ENCODE data around the gene PLB1. TPM values are rescaled to one million over a fixed set of nuclear protein-coding genes. Genes with fewer than 3 reads are reported as not detected.

The PLB1 gene
- total and polyA plus RNA-seq, 3 experiments from 2014 or later: 0.16 to 0.39 (median 0.35) TPM

GRCh38 chr2:28566521-28567041 is 70.7 kb downstream of the PLB1 start:
- H3K27ac Mint-ChIP-seq: peak overlapping the region; percentile 32 to 98 (median 92)
- H3K4me3 Mint-ChIP-seq: peak overlapping the region; percentile 91 to 97 (median 92)
- Histone ChIP-seq H3K4me1 (ENCODE audit: insufficient read depth, low read length) (peaks cover 11% of the 10 kb centered on the region), H3K27me3 (ENCODE audit: insufficient read depth, low read length, poor library complexity, severe bottlenecking) (no peaks in the 10 kb centered on the region), H3K36me3 (ENCODE audit: insufficient read depth, low read length) (no peaks in the 10 kb centered on the region), H3K9me3 (ENCODE audit: low read length) (no peaks in the 10 kb centered on the region), H3K4me3 (ENCODE audit: low read length) (peak overlapping the region; percentile 66), H3K27ac (ENCODE audit: low read depth, low read length) (no peak overlapping the region)
- peaks cover 0 to 3% (median 1%) of the 10 kb centered on the region in 3 donors for H3K36me3 Mint-ChIP-seq
- DNase-seq: peak; percentile 83 to 90 (median 86)
- ChIA-PET POLR2A (interaction anchor here (1.9 kb wide), 1 partner anchor 304 kb away, joined by 7 read pairs; the partner anchor contains the start of gene TRMT61B), CTCF (interaction anchor here (0.7 to 6.6 kb wide), 26 partner anchors 8 to 389 kb away, joined by 3 to 39 read pairs (median 4); partner anchors contain the start of gene PPP1CB)
- H3K9me3 Mint-ChIP-seq: peaks cover 0 to 7% (median 0%) of the 10 kb centered on the region in 5 donors
- H3K27me3 Mint-ChIP-seq: peaks cover 1 to 3% of the 10 kb centered on the region in 2 donors
- H3K4me1 Mint-ChIP-seq: peaks cover 15 to 21% (median 18%) of the 10 kb centered on the region in 3 donors

- Histone ChIP-seq H3K4me1 (ENCODE audit: insufficient read depth, low read length) (peaks cover 11% of the 10 kb centered on the region), H3K27ac (ENCODE audit: low read depth, low read length) (peak overlapping the region; percentile 38), H3K36me3 (ENCODE audit: insufficient read depth, low read length) (no peaks in the 10 kb centered on the region), H3K27me3 (ENCODE audit: insufficient read depth, low read length, poor library complexity, severe bottlenecking) (no peaks in the 10 kb centered on the region), H3K4me3 (ENCODE audit: low read length) (peak overlapping the region; percentile 66), H3K9me3 (ENCODE audit: low read length) (no peaks in the 10 kb centered on the region)
- ChIA-PET CTCF (interaction anchor here (0.7 to 6.6 kb wide), 24 partner anchors 7 to 307 kb away, joined by 3 to 39 read pairs (median 4); partner anchors contain the start of gene PPP1CB), POLR2A (interaction anchor here (1.3 to 1.9 kb wide), 2 partner anchors 28 to 303 kb away, joined by 4 to 7 read pairs; partner anchors contain the start of gene TRMT61B)
- peak overlapping the region; percentile 32 to 98 (median 92) for H3K27ac Mint-ChIP-seq
- peaks cover 15 to 21% (median 18%) of the 10 kb centered on the region in 3 donors for H3K4me1 Mint-ChIP-seq
- peak overlapping the region; percentile 91 to 97 (median 92) for H3K4me3 Mint-ChIP-seq
- H3K36me3 Mint-ChIP-seq: peaks cover 0 to 3% (median 1%) of the 10 kb centered on the region in 3 donors
- peak in 2 of 5 donors; percentile 21 to 28 for DNase-seq
- peaks cover 1 to 3% of the 10 kb centered on the region in 2 donors for H3K27me3 Mint-ChIP-seq
- H3K9me3 Mint-ChIP-seq: peaks cover 0 to 11% (median 0%) of the 10 kb centered on the region in 5 donors
These were observed 71.2 kb downstream of the PLB1 start for GRCh38 chr2:28567061-28567471.

GRCh38 chr2:28568036-28568435 is 72.2 kb downstream of the PLB1 start:
- ChIA-PET POLR2A (interaction anchor here (1.3 to 1.9 kb wide), 2 partner anchors 27 to 302 kb away, joined by 4 to 7 read pairs; partner anchors contain the start of gene TRMT61B), CTCF (interaction anchor here (0.7 to 6.6 kb wide), 7 partner anchors 11 to 306 kb away, joined by 3 to 39 read pairs (median 4); no protein-coding TSS in a partner anchor)
- Mint-ChIP-seq H3K9me3 (peaks cover 0 to 11% (median 0%) of the 10 kb centered on the region in 5 donors), H3K36me3 (peaks cover 1 to 4% (median 3%) of the 10 kb centered on the region in 3 donors), H3K4me1 (peaks cover 15 to 21% (median 18%) of the 10 kb centered on the region in 3 donors), H3K4me3 (peak overlapping the region; percentile 66 to 97 (median 92)), H3K27ac (peak overlapping the region in 4 of 8 donors; percentile 49 to 80 (median 62)), H3K27me3 (peaks cover 1 to 3% of the 10 kb centered on the region in 2 donors)
- DNase-seq: no peak
- H3K36me3 ChIP-seq (ENCODE audit: insufficient read depth, low read length): no peaks in the 10 kb centered on the region
- H3K4me3 ChIP-seq (ENCODE audit: low read length): no peak overlapping the region
- no peaks in the 10 kb centered on the region for H3K27me3 ChIP-seq (ENCODE audit: insufficient read depth, low read length, poor library complexity, severe bottlenecking)
- no peak overlapping the region for H3K27ac ChIP-seq (ENCODE audit: low read depth, low read length)
- H3K9me3 ChIP-seq (ENCODE audit: low read length): no peaks in the 10 kb centered on the region
- H3K4me1 ChIP-seq (ENCODE audit: insufficient read depth, low read length): peaks cover 11% of the 10 kb centered on the region

GRCh38 chr2:28568533-28568932 is 72.7 kb downstream of the PLB1 start:
- peaks cover 1 to 4% (median 3%) of the 10 kb centered on the region in 3 donors for H3K36me3 Mint-ChIP-seq

GRCh38 chr2:28570431-28570830 is 74.6 kb downstream of the PLB1 start:
- H3K9me3 Mint-ChIP-seq: peaks cover 0 to 11% (median 0%) of the 10 kb centered on the region in 5 donors
- Histone ChIP-seq H3K36me3 (ENCODE audit: insufficient read depth, low read length) (no peaks in the 10 kb centered on the region), H3K9me3 (ENCODE audit: low read length) (no peaks in the 10 kb centered on the region), H3K4me1 (ENCODE audit: insufficient read depth, low read length) (peaks cover 11% of the 10 kb centered on the region), H3K27ac (ENCODE audit: low read depth, low read length) (no peak overlapping the region), H3K27me3 (ENCODE audit: insufficient read depth, low read length, poor library complexity, severe bottlenecking) (no peaks in the 10 kb centered on the region), H3K4me3 (ENCODE audit: low read length) (no peak overlapping the region)
- peaks cover 14 to 21% (median 18%) of the 10 kb centered on the region in 3 donors for H3K4me1 Mint-ChIP-seq
- no peak for DNase-seq
- peaks cover 1 to 4% (median 3%) of the 10 kb centered on the region in 3 donors for H3K36me3 Mint-ChIP-seq
- ChIA-PET POLR2A (no interaction called here), CTCF (interaction anchor here (2.2 kb wide), 1 partner anchor 25 kb away, joined by 8 read pairs; no protein-coding TSS in a partner anchor)
- H3K4me3 Mint-ChIP-seq: no peak overlapping the region
- peaks cover 1 to 3% of the 10 kb centered on the region in 2 donors for H3K27me3 Mint-ChIP-seq
- no peak overlapping the region for H3K27ac Mint-ChIP-seq

More at GRCh38 chr2:28568533-28568932, 72.7 kb downstream of the PLB1 start:
- peaks cover 11% of the 10 kb centered on the region for H3K4me1 ChIP-seq (ENCODE audit: insufficient read depth, low read length)
- ChIA-PET CTCF (interaction anchor here (6.6 kb wide), 1 partner anchor 26 kb away, joined by 39 read pairs; no protein-coding TSS in a partner anchor), POLR2A (no interaction called here)
- Mint-ChIP-seq H3K27me3 (peaks cover 1 to 3% of the 10 kb centered on the region in 2 donors), H3K9me3 (peaks cover 0 to 11% (median 0%) of the 10 kb centered on the region in 5 donors), H3K4me3 (peak overlapping the region in 1 of 7 donors; percentile 91), H3K27ac (peak overlapping the region in 1 of 8 donors; percentile 49), H3K4me1 (peaks cover 15 to 21% (median 18%) of the 10 kb centered on the region in 3 donors)
- H3K27ac ChIP-seq (ENCODE audit: low read depth, low read length): no peak overlapping the region
- H3K4me3 ChIP-seq (ENCODE audit: low read length): no peak overlapping the region
- no peaks in the 10 kb centered on the region for H3K27me3 ChIP-seq (ENCODE audit: insufficient read depth, low read length, poor library complexity, severe bottlenecking)
- no peak for DNase-seq
- H3K36me3 ChIP-seq (ENCODE audit: insufficient read depth, low read length): no peaks in the 10 kb centered on the region
- H3K9me3 ChIP-seq (ENCODE audit: low read length): no peaks in the 10 kb centered on the region

GRCh38 chr2:28576714-28577113 is 80.9 kb downstream of the PLB1 start:
- CTCF ChIA-PET: no interaction called here
- Mint-ChIP-seq H3K9me3 (peaks cover 0 to 2% (median 0%) of the 10 kb centered on the region in 5 donors), H3K4me3 (no peak overlapping the region), H3K27ac (no peak overlapping the region), H3K4me1 (no peaks in the 10 kb centered on the region), H3K27me3 (peaks cover 0 to 8% of the 10 kb centered on the region in 2 donors), H3K36me3 (peaks cover 0 to 4% (median 0%) of the 10 kb centered on the region in 3 donors)
- no peak for DNase-seq
- H3K36me3 ChIP-seq (ENCODE audit: insufficient read depth, low read length): no peaks in the 10 kb centered on the region
- POLR2A ChIA-PET: no interaction called here
- H3K4me3 ChIP-seq (ENCODE audit: low read length): no peak overlapping the region
- no peaks in the 10 kb centered on the region for H3K9me3 ChIP-seq (ENCODE audit: low read length)
- no peaks in the 10 kb centered on the region for H3K4me1 ChIP-seq (ENCODE audit: insufficient read depth, low read length)
- no peak overlapping the region for H3K27ac ChIP-seq (ENCODE audit: low read depth, low read length)
- no peaks in the 10 kb centered on the region for H3K27me3 ChIP-seq (ENCODE audit: insufficient read depth, low read length, poor library complexity, severe bottlenecking)

- no peaks in the 10 kb centered on the region for H3K27me3 ChIP-seq (ENCODE audit: insufficient read depth, low read length, poor library complexity, severe bottlenecking)
- no peaks in the 10 kb centered on the region for H3K36me3 ChIP-seq (ENCODE audit: insufficient read depth, low read length)
- Mint-ChIP-seq H3K4me3 (no peak overlapping the region), H3K36me3 (no peaks in the 10 kb centered on the region), H3K27ac (peak overlapping the region in 1 of 8 donors; percentile 11), H3K27me3 (peaks cover 0 to 8% of the 10 kb centered on the region in 2 donors), H3K9me3 (no peaks in the 10 kb centered on the region), H3K4me1 (no peaks in the 10 kb centered on the region)
- DNase-seq: no peak
- no peaks in the 10 kb centered on the region for H3K9me3 ChIP-seq (ENCODE audit: low read length)
- ChIA-PET CTCF (interaction anchor here (1.5 to 2.3 kb wide), 2 partner anchors 11 to 16 kb away, joined by 7 to 15 read pairs; no protein-coding TSS in a partner anchor), POLR2A (no interaction called here)
- no peak overlapping the region for H3K27ac ChIP-seq (ENCODE audit: low read depth, low read length)
- H3K4me3 ChIP-seq (ENCODE audit: low read length): no peak overlapping the region
- H3K4me1 ChIP-seq (ENCODE audit: insufficient read depth, low read length): no peaks in the 10 kb centered on the region
These were observed 82.2 kb downstream of the PLB1 start for GRCh38 chr2:28577791-28578680.
